HCT116 (cell line): ENCODE measurements around the gene KCNK4. TPM values are rescaled to one million over a fixed set of nuclear protein-coding genes. Genes with fewer than 3 reads are reported as not detected.
A peak's percentile ranks its signal among the peaks of the same experiment; 100 is the strongest.

Experiments
- ATAC-seq: fragments of 200-7000 bp; cut with Tn5 transposase; 2 replicates; pipeline ENCODE4 v1.9.1; 2020; ENCODE audit warnings: mild to moderate bottlenecking, moderate library complexity
- BruUV-seq: library from RNA; stranded (reverse); fragments of 400-500 nt; replicated peaks from 2 replicates; lab custom pipeline; 2021; lab: Mats Ljungman, UMichigan
- CTCF ChIA-PET: fragments of 300-600 bp; sonication (Branson Sonifier 250); formaldehyde crosslinking; loops from one replicate; lab custom pipeline; 2021; ENCODE audit warnings: antibody characterized with exemption; lab: Charles Lee
- POLR2A ChIA-PET: fragments of 300-600, 350-600 bp; sonication (Branson Sonifier 250); formaldehyde crosslinking; loops from one replicate; lab custom pipeline; 2021; ENCODE audit warnings: antibody characterized with exemption; lab: Charles Lee
- RAD21 ChIA-PET, 2 experiments: fragments of 300-600 bp; sonication (Branson Sonifier 250); formaldehyde crosslinking; loops; one replicate each; lab custom pipeline; 2023; ENCODE audit warnings: low total read pairs in 2 of 2; ENCODE audit not compliant: uncharacterized antibody in 2 of 2, unreplicated experiment in 2 of 2, low non-redundant PET in 1 of 2; lab: Charles Lee
- DNase-seq: peaks from one replicate; pipeline ENCODE4 v3.0.0-alpha.2; 2010; ENCODE audit warnings: low read depth, low spot score
- H2AFZ ChIP-seq: fragments of 200-600 bp; shearing (Covaris generic), sonication (generic); 2 replicates; pipeline ENCODE4 v1.6.1; 2017; ENCODE audit warnings: low read depth, mixed run types, mixed read lengths, antibody characterized with exemption, low read length; ENCODE audit not compliant: poor library complexity, severe bottlenecking
- H3K27ac ChIP-seq: 2 replicates; pipeline ENCODE4 v1.5.1; 2012; ENCODE audit warnings: low read depth, low read length
- H3K27me3 ChIP-seq: fragments of 200-600 bp; sonication (generic); 2 replicates; pipeline ENCODE4 v1.6.1; 2016; ENCODE audit warnings: mixed run types, low read length, mixed read lengths; ENCODE audit not compliant: insufficient read depth
- H3K36me3 ChIP-seq, 2 experiments: fragments of 200-500 bp in 1 of 2; fragments of 200-600 bp in 1 of 2; sonication (Bioruptor generic) in 1 of 2; sonication (generic) in 1 of 2; 2 replicates each; pipeline versions ENCODE4 v1.5.1 to v1.6.1; 2014 to 2016; ENCODE audit warnings: low read length in 2 of 2, inconsistent platforms in 1 of 2, mixed read lengths in 1 of 2, mixed run types in 1 of 2; ENCODE audit not compliant: insufficient read depth in 2 of 2, control insufficient read depth in 1 of 2
- H3K4me1 ChIP-seq, 2 experiments: fragments of 200-600 bp in 1 of 2; sonication (generic) in 1 of 2; 2 replicates each; pipeline versions ENCODE4 v1.5.1 to v1.6.1; 2012 to 2017; ENCODE audit warnings: low read length in 2 of 2, inconsistent platforms in 1 of 2, mild to moderate bottlenecking in 1 of 2, mixed read lengths in 1 of 2, mixed run types in 1 of 2, moderate library complexity in 1 of 2; ENCODE audit not compliant: insufficient read depth in 2 of 2, control insufficient read depth in 1 of 2
- H3K4me2 ChIP-seq: fragments of 200-600 bp; sonication (generic); 2 replicates; pipeline ENCODE4 v1.6.1; 2017; ENCODE audit warnings: mixed run types, low read length, mixed read lengths
- H3K4me3 ChIP-seq, 2 experiments: fragments of 200-600 bp in 1 of 2; sonication (generic) in 1 of 2; replicated peaks in 1 of 2; 2 replicates each; pipeline ENCODE4 v1.5.1; 2011 to 2016; ENCODE audit warnings: low read length in 2 of 2, control low read depth in 1 of 2, low read depth in 1 of 2, mild to moderate bottlenecking in 1 of 2, mixed read lengths in 1 of 2, mixed run types in 1 of 2
- H3K79me2 ChIP-seq: fragments of 200-600 bp; sonication (generic); 2 replicates; pipeline ENCODE4 v1.6.1; 2017; ENCODE audit warnings: mild to moderate bottlenecking, mixed run types, low read length, moderate library complexity, mixed read lengths; ENCODE audit not compliant: insufficient read depth
- H3K9ac ChIP-seq: fragments of 200-600 bp; sonication (generic); 2 replicates; pipeline ENCODE4 v1.6.1; 2016; ENCODE audit warnings: low read length, mixed read lengths
- H3K9me2 ChIP-seq: fragments of 200-600 bp; sonication (generic), shearing (Covaris generic); 2 replicates; pipeline ENCODE4 v1.6.1; 2017; ENCODE audit warnings: mixed run types, mild to moderate bottlenecking, moderate library complexity; ENCODE audit not compliant: insufficient read depth
- H3K9me3 ChIP-seq, 2 experiments: fragments of 200-500 bp in 1 of 2; fragments of 200-600 bp in 1 of 2; sonication (Bioruptor generic) in 1 of 2; sonication (generic) in 1 of 2; 2 replicates each; pipeline ENCODE4 v1.6.1; 2014 to 2017; ENCODE audit warnings: low read length in 2 of 2, mixed read lengths in 2 of 2, inconsistent platforms in 1 of 2, low read depth in 1 of 2, mild to moderate bottlenecking in 1 of 2, mixed run types in 1 of 2, moderate library complexity in 1 of 2; ENCODE audit not compliant: control insufficient read depth in 1 of 2, insufficient read depth in 1 of 2
- H4K20me1 ChIP-seq: fragments of 200-600 bp; sonication (generic), shearing (Covaris generic); 2 replicates; pipeline ENCODE4 v1.6.1; 2017; ENCODE audit warnings: mixed run types, mild to moderate bottlenecking, moderate library complexity; ENCODE audit not compliant: insufficient read depth
- CTCF ChIP-seq, 3 experiments: fragments of 200-600 bp in 1 of 3; sonication (generic) in 1 of 3; IDR thresholded peaks in 2 of 3; conservative IDR thresholded peaks in 1 of 3; 2 replicates each; pipeline ENCODE4 v1.5.1; 2012 to 2017; ENCODE audit warnings: low read depth in 2 of 3, low read length in 2 of 3, antibody characterized with exemption in 1 of 3, borderline replicate concordance in 1 of 3, control low read depth in 1 of 3, mild to moderate bottlenecking in 1 of 3, mixed read lengths in 1 of 3, mixed run types in 1 of 3, moderate library complexity in 1 of 3; ENCODE audit not compliant: insufficient read depth in 1 of 3
- EZH2 ChIP-seq: fragments of 200-600 bp; sonication (generic); IDR thresholded peaks from 2 replicates; pipeline ENCODE4 v1.6.1; 2017; ENCODE audit warnings: antibody characterized with exemption, mixed run types
- POLR2A ChIP-seq: IDR thresholded peaks from 2 replicates; pipeline ENCODE4 v1.7.0; 2011; ENCODE audit warnings: borderline replicate concordance; ENCODE audit not compliant: insufficient read depth, insufficient read length; ENCODE audit errors: extremely low read depth
- POLR2AphosphoS5 ChIP-seq: IDR thresholded peaks from 2 replicates; pipeline ENCODE4 v1.6.1; 2011; ENCODE audit warnings: mild to moderate bottlenecking, low read depth, low read length, moderate library complexity
- TCF7L2 ChIP-seq: IDR thresholded peaks from 2 replicates; pipeline ENCODE4 v1.7.0; 2011; ENCODE audit warnings: borderline replicate concordance, inconsistent platforms; ENCODE audit not compliant: insufficient read depth, insufficient read length; ENCODE audit errors: extremely low read depth
- ZFX ChIP-seq: fragments of 450-650 bp; IDR thresholded peaks from 2 replicates; pipeline ENCODE4 v1.6.1; 2017
- intact Hi-C: fragments of 100-400 bp; cut with micrococcal nuclease; formaldehyde crosslinking; loops from 2 replicates; pipeline ENCODE4 v1.10.0; 2022
- total RNA-seq: library from RNA; stranded (reverse); gene quantifications from one replicate; pipeline ENCODE4 v1.2.1, GENCODE V29; 2021; ENCODE audit not compliant: unreplicated experiment

Gene KCNK4
- total RNA-seq, 1 experiment from 2014 or later: not detected

- peak; percentile 83 for DNase-seq
- H3K9ac ChIP-seq: peak overlapping the region; percentile 62
- CTCF ChIA-PET: interaction anchor here (0.6 to 3.9 kb wide), 13 partner anchors 9 to 127 kb away, joined by 3 to 46 read pairs (median 5); partner anchors contain the start of genes BAD, CCDC88B, ESRRA and FKBP2
Observed at GRCh38 chr11:64331569-64332371, 40.7 kb downstream of the KCNK4 start.

More at GRCh38 chr11:64331569-64332371, 40.7 kb downstream of the KCNK4 start:
- peak; percentile 74 for ATAC-seq
- H3K79me2 ChIP-seq: no peaks in the 10 kb centered on the region
- no peaks in the 10 kb centered on the region for H4K20me1 ChIP-seq
- H2AFZ ChIP-seq: peak overlapping the region; percentile 38
- TF ChIP-seq POLR2AphosphoS5 (peak; percentile 66), ZFX (peak; percentile 45; the same call in 1 of the 2 replicates), POLR2A (peak; percentile 43), EZH2 (no peak), TCF7L2 (peak; percentile 54), CTCF (IDR thresholded peaks at IDR 0.05 in 2 of 3, conservative IDR thresholded peaks at IDR 0.05 in 1 of 3; ENCODE audit: borderline replicate concordance in 1 of 3, insufficient read depth in 1 of 3, low read depth in 2 of 3, low read length in 2 of 3) (peak in 2 of 3 experiments; percentile 74 to 89; a peak in 4 of 6 replicates)
- peaks cover 29 to 53% of the 10 kb centered on the region in 2 experiments for H3K4me1 ChIP-seq
- ChIA-PET RAD21 (interaction anchor here (0.6 to 1.8 kb wide), 10 partner anchors 8 to 321 kb away, joined by 3 to 14 read pairs (median 4); partner anchors contain the start of genes PRDX5 (in 2 of the 2) and TRMT112 (in 1 of the 2)), POLR2A (interaction anchor here (0.6 to 5.9 kb wide), 15 partner anchors 8 to 1490 kb away, joined by 3 to 77 read pairs (median 4); partner anchors contain the start of genes PRDX5, STIP1 and TRMT112)
- intact Hi-C loops: loop anchor here (1.0 kb wide), 1 partner anchor 14 kb away; the partner anchor contains the start of gene TRMT112
- no peaks in the 10 kb centered on the region for H3K36me3 ChIP-seq
- no peaks in the 10 kb centered on the region for H3K9me2 ChIP-seq
- H3K27ac ChIP-seq: peak overlapping the region; percentile 68
- H3K4me2 ChIP-seq: peak overlapping the region; percentile 78
- no TSS peak for BruUV-seq
- H3K9me3 ChIP-seq: no peaks in the 10 kb centered on the region
- no peaks in the 10 kb centered on the region for H3K27me3 ChIP-seq
- peak overlapping the region; percentile 19 to 37 for H3K4me3 ChIP-seq
